ENCODE measurements around the gene ZNF660. TPM values are rescaled to one million over a fixed set of nuclear protein-coding genes. Genes with fewer than 3 reads are reported as not detected.
"Not testable (repeated sequence)": the region's sequence is repeated elsewhere in the genome, so short reads cannot be mapped to it uniquely, and the experiment has no call there.

The ZNF660 gene
- total RNA-seq, 1 donor from 2014 or later: 5.5 TPM

DNA sequence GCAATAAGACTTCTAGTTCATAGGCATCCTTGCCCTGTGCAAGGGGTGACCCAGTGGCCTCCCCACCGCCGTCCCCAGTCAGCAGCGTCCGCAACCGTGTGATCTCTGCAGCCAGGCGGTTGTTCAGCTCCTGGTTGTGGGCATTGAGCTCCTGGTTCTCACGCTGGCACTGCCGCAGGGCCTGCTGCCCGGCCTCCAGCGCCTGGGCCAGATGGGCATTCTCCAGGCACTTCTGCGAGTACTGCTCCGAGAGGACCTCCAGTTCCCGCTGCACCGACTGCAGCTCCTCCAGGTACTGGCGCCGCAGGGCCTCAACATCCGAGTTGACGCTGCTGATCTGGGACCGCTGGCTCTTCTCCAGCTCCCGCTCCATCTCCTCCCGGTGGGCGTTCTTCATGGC is 6.4 kb upstream of the ZNF660 start:
- H3K9me3 Mint-ChIP-seq (ENCODE audit: unreplicated experiment); H2AFZ ChIP-seq (ENCODE audit: low read depth, low read length); H3K4me3 Mint-ChIP-seq (ENCODE audit: unreplicated experiment); DNase-seq (ENCODE audit: low read depth); H3K4me1 Mint-ChIP-seq (ENCODE audit: low read depth, unreplicated experiment); H3K27me3 ChIP-seq (ENCODE audit: insufficient read depth, low read length); FAIRE-seq; H3K36me3 ChIP-seq (ENCODE audit: insufficient read depth, low read length); H3K9me3 ChIP-seq (ENCODE audit: insufficient read depth, low read depth, low read length); H3K4me3 ChIP-seq (ENCODE audit: insufficient read depth, low read depth, low read length); H3K27ac Mint-ChIP-seq (ENCODE audit: unreplicated experiment); H3K79me2 ChIP-seq (ENCODE audit: insufficient read depth, low read length); H3K27ac ChIP-seq (ENCODE audit: low read depth, low read length); H3K4me2 ChIP-seq (ENCODE audit: low read length); H3K4me1 ChIP-seq (ENCODE audit: insufficient read depth, low read length); H4K20me1 ChIP-seq (ENCODE audit: insufficient read depth, low read length); H3K9ac ChIP-seq (ENCODE audit: low read length); H3K27me3 Mint-ChIP-seq (ENCODE audit: low read depth, unreplicated experiment): not testable (repeated sequence)
- peaks cover 22% of the 10 kb centered on the region for H3K36me3 Mint-ChIP-seq (ENCODE audit: low read depth, unreplicated experiment)

DNA sequence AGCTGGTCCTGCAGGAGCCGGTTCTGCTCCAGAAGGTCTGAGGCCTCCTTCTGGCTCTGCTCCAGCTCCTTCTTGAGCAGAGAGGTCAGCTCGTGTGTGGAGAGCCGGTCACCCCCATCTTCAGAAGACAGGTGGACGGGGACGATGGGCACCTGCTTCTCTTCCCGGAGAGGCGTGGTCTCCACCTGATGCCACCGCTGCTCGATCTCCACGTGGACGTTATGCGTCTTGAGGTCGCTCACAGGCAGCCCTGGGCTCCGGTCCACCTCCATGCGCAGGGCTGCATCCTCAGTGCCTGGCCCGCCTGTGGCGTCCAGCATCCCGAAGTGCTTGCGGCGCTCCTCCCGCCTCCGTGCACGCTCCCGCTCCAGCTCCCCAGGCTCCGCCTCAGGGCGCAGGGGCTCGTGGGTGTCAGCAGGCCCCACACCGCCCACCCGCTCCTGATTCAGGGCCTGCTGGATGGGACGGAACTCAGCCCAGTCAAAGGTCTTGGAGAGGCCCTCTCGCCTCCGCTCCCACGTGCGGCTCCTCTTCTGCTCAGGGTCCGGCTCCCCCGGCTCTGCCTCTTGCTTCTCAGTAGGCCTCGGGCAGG is 5.7 kb upstream of the ZNF660 start:
- H3K36me3 Mint-ChIP-seq (ENCODE audit: low read depth, unreplicated experiment): peaks cover 22% of the 10 kb centered on the region
- H3K4me2 ChIP-seq (ENCODE audit: low read length); H3K4me3 ChIP-seq (ENCODE audit: insufficient read depth, low read depth, low read length); H3K79me2 ChIP-seq (ENCODE audit: insufficient read depth, low read length); DNase-seq (ENCODE audit: low read depth); H3K4me1 Mint-ChIP-seq (ENCODE audit: low read depth, unreplicated experiment); H3K36me3 ChIP-seq (ENCODE audit: insufficient read depth, low read length); FAIRE-seq; H3K9me3 ChIP-seq (ENCODE audit: insufficient read depth, low read depth, low read length); H4K20me1 ChIP-seq (ENCODE audit: insufficient read depth, low read length); H3K27me3 ChIP-seq (ENCODE audit: insufficient read depth, low read length); H3K27ac ChIP-seq (ENCODE audit: low read depth, low read length); H3K27ac Mint-ChIP-seq (ENCODE audit: unreplicated experiment); H2AFZ ChIP-seq (ENCODE audit: low read depth, low read length); H3K4me3 Mint-ChIP-seq (ENCODE audit: unreplicated experiment); H3K4me1 ChIP-seq (ENCODE audit: insufficient read depth, low read length); H3K27me3 Mint-ChIP-seq (ENCODE audit: low read depth, unreplicated experiment); H3K9me3 Mint-ChIP-seq (ENCODE audit: unreplicated experiment); H3K9ac ChIP-seq (ENCODE audit: low read length): not testable (repeated sequence)

DNA sequence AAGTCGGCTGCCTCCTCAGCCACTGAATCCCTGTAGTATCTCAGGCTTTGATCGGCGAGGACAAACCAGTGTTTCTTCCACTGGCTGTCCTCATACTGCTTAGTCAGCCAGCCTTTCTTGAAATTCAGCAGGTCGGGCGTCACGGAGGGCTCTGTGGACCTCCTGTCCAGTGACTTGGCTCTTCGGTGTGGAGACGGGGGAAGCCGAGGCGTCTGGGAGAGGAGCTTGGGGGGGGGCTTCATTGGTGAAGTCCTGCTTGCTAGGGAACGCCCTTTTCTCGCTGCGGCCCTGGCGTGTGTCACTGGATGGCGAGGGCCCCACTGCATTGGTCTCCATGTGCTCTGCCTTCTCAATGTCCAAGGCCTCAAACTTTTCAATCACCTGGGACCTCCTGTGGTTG is 5.0 kb upstream of the ZNF660 start:
- not testable (repeated sequence) for DNase-seq (ENCODE audit: low read depth); H3K4me1 ChIP-seq (ENCODE audit: insufficient read depth, low read length); H3K9ac ChIP-seq (ENCODE audit: low read length); FAIRE-seq; H3K79me2 ChIP-seq (ENCODE audit: insufficient read depth, low read length); H3K27me3 ChIP-seq (ENCODE audit: insufficient read depth, low read length); H3K4me2 ChIP-seq (ENCODE audit: low read length); H3K9me3 ChIP-seq (ENCODE audit: insufficient read depth, low read depth, low read length); H3K4me3 ChIP-seq (ENCODE audit: insufficient read depth, low read depth, low read length); H3K27ac ChIP-seq (ENCODE audit: low read depth, low read length); H4K20me1 ChIP-seq (ENCODE audit: insufficient read depth, low read length); H3K4me1 Mint-ChIP-seq (ENCODE audit: low read depth, unreplicated experiment); H3K27ac Mint-ChIP-seq (ENCODE audit: unreplicated experiment); H2AFZ ChIP-seq (ENCODE audit: low read depth, low read length); H3K36me3 ChIP-seq (ENCODE audit: insufficient read depth, low read length); H3K4me3 Mint-ChIP-seq (ENCODE audit: unreplicated experiment); H3K9me3 Mint-ChIP-seq (ENCODE audit: unreplicated experiment); H3K27me3 Mint-ChIP-seq (ENCODE audit: low read depth, unreplicated experiment)
- H3K36me3 Mint-ChIP-seq (ENCODE audit: low read depth, unreplicated experiment): peaks cover 22% of the 10 kb centered on the region

DNA sequence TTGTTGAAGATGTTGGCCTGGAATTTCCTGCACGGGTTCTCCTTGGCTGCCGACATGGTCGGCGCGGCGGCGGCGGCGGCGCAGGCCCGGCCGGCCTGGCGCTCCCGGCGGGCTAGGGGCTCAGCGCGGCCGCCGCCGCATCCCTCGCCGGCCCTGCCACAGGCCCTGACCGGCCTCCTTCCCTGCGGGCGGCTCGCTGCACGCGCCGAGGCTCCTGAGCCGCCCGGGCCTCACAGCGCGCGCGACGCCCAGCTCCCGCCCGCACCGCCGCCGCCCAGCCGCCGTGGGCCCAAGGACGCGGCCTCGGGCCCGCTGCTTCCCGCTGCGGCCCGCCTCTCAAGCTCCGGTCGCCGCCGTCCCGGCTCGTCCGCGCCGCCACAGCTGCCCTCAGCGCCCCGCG is 3.8 kb upstream of the ZNF660 start:
- not testable (repeated sequence) for H2AFZ ChIP-seq (ENCODE audit: low read depth, low read length); H3K4me1 Mint-ChIP-seq (ENCODE audit: low read depth, unreplicated experiment); H3K27ac ChIP-seq (ENCODE audit: low read depth, low read length); H3K27me3 ChIP-seq (ENCODE audit: insufficient read depth, low read length); H4K20me1 ChIP-seq (ENCODE audit: insufficient read depth, low read length); H3K4me3 Mint-ChIP-seq (ENCODE audit: unreplicated experiment); H3K9ac ChIP-seq (ENCODE audit: low read length); H3K36me3 ChIP-seq (ENCODE audit: insufficient read depth, low read length); H3K9me3 Mint-ChIP-seq (ENCODE audit: unreplicated experiment); H3K9me3 ChIP-seq (ENCODE audit: insufficient read depth, low read depth, low read length); H3K27me3 Mint-ChIP-seq (ENCODE audit: low read depth, unreplicated experiment); H3K27ac Mint-ChIP-seq (ENCODE audit: unreplicated experiment); DNase-seq (ENCODE audit: low read depth); FAIRE-seq; H3K4me1 ChIP-seq (ENCODE audit: insufficient read depth, low read length); H3K4me3 ChIP-seq (ENCODE audit: insufficient read depth, low read depth, low read length); H3K4me2 ChIP-seq (ENCODE audit: low read length); H3K79me2 ChIP-seq (ENCODE audit: insufficient read depth, low read length)
- H3K36me3 Mint-ChIP-seq (ENCODE audit: low read depth, unreplicated experiment): peaks cover 24% of the 10 kb centered on the region

All from astrocyte (in vitro differentiated cells and primary cell).